ENCODE data around the gene IGSF10. TPM values are rescaled to one million over a fixed set of nuclear protein-coding genes. Genes with fewer than 3 reads are reported as not detected.

The IGSF10 gene
- total and polyA plus RNA-seq, 7 donors: 0.04 to 1.3 (median 0.23) TPM; not detected in 1

DNA sequence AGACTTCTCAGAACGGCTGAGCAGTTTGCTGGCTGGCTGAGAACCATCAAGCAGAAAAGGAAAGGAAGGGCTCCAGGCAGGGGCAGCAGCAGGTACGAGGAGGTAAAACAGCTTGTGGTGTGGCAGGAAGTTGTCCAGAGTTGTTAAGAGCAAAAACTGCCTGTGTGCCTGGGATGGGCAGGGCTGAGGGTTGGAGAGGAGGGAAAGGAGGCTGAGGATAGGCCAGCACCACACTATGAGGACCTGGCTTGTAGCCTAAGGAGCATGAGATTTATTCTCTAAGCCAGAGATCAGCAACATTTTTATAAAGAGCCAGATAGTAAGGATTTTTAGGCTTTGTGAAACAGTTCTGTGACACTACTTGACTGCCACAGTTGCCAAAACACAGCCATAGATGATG lies 8.0 kb downstream of the IGSF10 start:
- Histone ChIP-seq H3K27ac (no peak overlapping the region), H3K4me1 (no peaks in the 10 kb centered on the region), H3K9me3 (no peaks in the 10 kb centered on the region), H3K27me3 (ENCODE audit: insufficient read depth in 3 of 3, low read length in 2 of 3) (no peaks in the 10 kb centered on the region), H3K36me3 (ENCODE audit: insufficient read depth in 1 of 2, low read depth in 1 of 2) (no peaks in the 10 kb centered on the region), H3K4me3 (no peak overlapping the region)
- intact Hi-C loops (cut with DNase I): no loop called here
- WGBS, 3 donors: 32 to 46% (median 33%) methylated on average over 2 of the region's 2 CpGs
- ATAC-seq (no peak), DNase-seq (no peak)
- TF ChIP-seq, protein P1, sequence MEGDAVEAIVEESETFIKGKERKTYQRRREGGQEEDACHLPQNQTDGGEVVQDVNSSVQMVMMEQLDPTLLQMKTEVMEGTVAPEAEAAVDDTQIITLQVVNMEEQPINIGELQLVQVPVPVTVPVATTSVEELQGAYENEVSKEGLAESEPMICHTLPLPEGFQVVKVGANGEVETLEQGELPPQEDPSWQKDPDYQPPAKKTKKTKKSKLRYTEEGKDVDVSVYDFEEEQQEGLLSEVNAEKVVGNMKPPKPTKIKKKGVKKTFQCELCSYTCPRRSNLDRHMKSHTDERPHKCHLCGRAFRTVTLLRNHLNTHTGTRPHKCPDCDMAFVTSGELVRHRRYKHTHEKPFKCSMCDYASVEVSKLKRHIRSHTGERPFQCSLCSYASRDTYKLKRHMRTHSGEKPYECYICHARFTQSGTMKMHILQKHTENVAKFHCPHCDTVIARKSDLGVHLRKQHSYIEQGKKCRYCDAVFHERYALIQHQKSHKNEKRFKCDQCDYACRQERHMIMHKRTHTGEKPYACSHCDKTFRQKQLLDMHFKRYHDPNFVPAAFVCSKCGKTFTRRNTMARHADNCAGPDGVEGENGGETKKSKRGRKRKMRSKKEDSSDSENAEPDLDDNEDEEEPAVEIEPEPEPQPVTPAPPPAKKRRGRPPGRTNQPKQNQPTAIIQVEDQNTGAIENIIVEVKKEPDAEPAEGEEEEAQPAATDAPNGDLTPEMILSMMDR (IDR thresholded peaks at IDR 0.05): no peak

DNA sequence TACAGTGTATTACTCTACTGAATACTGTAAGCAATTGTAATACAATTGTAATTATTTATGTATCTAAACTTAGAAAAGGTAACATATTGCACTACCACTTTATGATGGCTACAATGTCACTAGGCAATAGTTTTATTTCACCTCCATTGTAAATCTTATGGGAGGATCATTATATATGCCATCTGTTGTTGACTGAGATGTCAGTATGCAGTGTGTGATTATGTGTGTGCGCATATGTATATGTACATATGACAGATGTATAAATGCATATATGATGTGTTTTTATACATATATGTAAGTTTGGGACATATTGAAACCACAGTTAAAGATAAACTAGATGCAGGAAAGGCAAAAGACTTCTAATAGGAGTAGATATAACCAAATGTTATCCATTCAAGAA lies 8.5 kb downstream of the IGSF10 start:
- Histone ChIP-seq H3K4me1 (no peaks in the 10 kb centered on the region), H3K4me3 (no peak overlapping the region), H3K27me3 (ENCODE audit: insufficient read depth in 3 of 3, low read length in 2 of 3) (no peaks in the 10 kb centered on the region), H3K27ac (no peak overlapping the region), H3K36me3 (ENCODE audit: insufficient read depth in 1 of 2, low read depth in 1 of 2) (no peaks in the 10 kb centered on the region), H3K9me3 (no peaks in the 10 kb centered on the region)
- TF ChIP-seq, protein P1 (IDR thresholded peaks at IDR 0.05): no peak
- intact Hi-C loops (cut with DNase I): no loop called here
- 0 to 48% (median 33%) methylated on average over 1 of the region's 1 CpG for WGBS, 3 donors
- ATAC-seq (no peak), DNase-seq (no peak)

DNA sequence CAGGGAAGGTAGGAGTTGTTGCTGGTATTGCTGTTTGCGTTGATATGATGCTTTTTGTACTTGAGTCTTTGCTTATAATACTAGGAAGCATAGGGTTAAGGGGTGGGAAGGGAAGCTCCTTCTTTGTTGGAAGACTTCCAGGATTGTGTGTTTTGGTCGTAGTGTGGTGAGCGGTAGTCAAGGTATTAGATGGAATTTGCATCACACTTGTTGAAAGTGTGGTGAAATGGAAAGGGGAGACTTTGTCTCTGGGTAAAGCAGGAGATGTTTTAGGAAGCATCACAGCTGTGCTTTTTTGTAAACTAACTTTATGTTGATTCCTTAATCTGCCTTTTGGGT lies 14.9 kb downstream of the IGSF10 start:
- 51 to 62% (median 59%) methylated on average over 3 of the region's 3 CpGs for WGBS, 3 donors
- Histone ChIP-seq H3K4me3 (no peak overlapping the region), H3K27me3 (ENCODE audit: insufficient read depth in 3 of 3, low read length in 2 of 3) (no peaks in the 10 kb centered on the region), H3K4me1 (no peaks in the 10 kb centered on the region), H3K9me3 (no peaks in the 10 kb centered on the region), H3K36me3 (ENCODE audit: insufficient read depth in 1 of 2, low read depth in 1 of 2) (no peaks in the 10 kb centered on the region), H3K27ac (no peak overlapping the region)
- intact Hi-C loops (cut with DNase I): no loop called here
- DNase-seq (no peak), ATAC-seq (no peak)
- TF ChIP-seq, protein P1 (IDR thresholded peaks at IDR 0.05): no peak

- intact Hi-C loops (cut with DNase I): no loop called here
- WGBS, 3 donors: 67 to 80% (median 72%) methylated on average over 5 of the region's 5 CpGs
- Histone ChIP-seq H3K9me3 (no peaks in the 10 kb centered on the region), H3K4me3 (no peak overlapping the region), H3K27ac (no peak overlapping the region), H3K36me3 (ENCODE audit: insufficient read depth in 1 of 2, low read depth in 1 of 2) (no peaks in the 10 kb centered on the region), H3K27me3 (ENCODE audit: insufficient read depth in 3 of 3, low read length in 2 of 3) (no peaks in the 10 kb centered on the region), H3K4me1 (no peaks in the 10 kb centered on the region)
- ATAC-seq (no peak), DNase-seq (no peak)
- TF ChIP-seq, protein P1 (IDR thresholded peaks at IDR 0.05): no peak
Observed at GRCh38 chr3:151445273-151446001, 15.4 kb downstream of the IGSF10 start.

GRCh38 chr3:151443583-151443982 lies 17.3 kb downstream of the IGSF10 start:
- H3K4me1 ChIP-seq: no peaks in the 10 kb centered on the region
- no peak for DNase-seq
- WGBS, 3 donors: 73 to 81% (median 77%) methylated on average over 7 of the region's 7 CpGs
- H3K36me3 ChIP-seq (ENCODE audit: insufficient read depth in 1 of 2, low read depth in 1 of 2): no peaks in the 10 kb centered on the region
- no peak for ATAC-seq
- no peaks in the 10 kb centered on the region for H3K9me3 ChIP-seq
- H3K4me3 ChIP-seq: no peak overlapping the region
- no peaks in the 10 kb centered on the region for H3K27me3 ChIP-seq (ENCODE audit: insufficient read depth in 3 of 3, low read length in 2 of 3)
- TF ChIP-seq, protein P1 (IDR thresholded peaks at IDR 0.05): no peak
- intact Hi-C loops (cut with DNase I): no loop called here
- H3K27ac ChIP-seq: no peak overlapping the region
